ENCODE measurements around the gene DESI1. TPM values are rescaled to one million over a fixed set of nuclear protein-coding genes. Genes with fewer than 3 reads are reported as not detected.

Gene DESI1
- total RNA-seq, 1 donor from 2014 or later = 26.1 TPM

DNA sequence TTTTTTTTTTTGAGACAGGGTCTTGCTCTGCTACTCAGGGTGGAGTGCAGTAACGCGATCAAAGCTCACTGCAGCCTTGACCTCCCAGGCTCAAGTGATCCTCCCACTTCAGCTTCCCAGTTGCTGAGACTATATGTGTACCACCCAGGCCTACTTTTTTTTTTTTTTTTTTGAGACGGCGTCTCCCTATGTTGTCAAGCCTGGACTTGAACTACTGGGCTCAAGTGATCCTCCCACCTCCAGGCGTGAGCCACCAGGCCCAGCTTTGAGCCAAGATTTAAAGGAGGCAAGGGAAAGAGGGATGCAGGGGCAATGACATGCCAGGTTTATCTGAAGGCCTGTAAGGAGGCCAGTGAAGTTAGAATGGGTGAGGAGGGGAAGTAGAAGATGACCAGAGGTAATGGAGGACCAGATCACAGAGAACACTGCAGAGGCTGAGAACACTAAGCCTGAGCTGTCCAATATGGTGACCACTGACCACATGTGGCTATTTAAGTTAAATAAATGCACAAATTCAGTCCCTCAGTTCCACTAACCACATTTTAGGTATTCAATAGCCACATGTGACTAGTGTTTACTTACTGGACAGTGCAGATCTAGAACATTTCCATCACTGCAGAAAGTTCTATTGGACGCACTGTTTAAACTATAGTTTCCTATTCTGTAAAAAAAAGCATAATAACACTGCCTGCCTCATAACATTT, 8.1 kb downstream of the DESI1 start:
- Histone ChIP-seq H3K4me1 (peaks cover 3% of the 10 kb centered on the region), H3K36me3 (peaks cover under 1% of the 10 kb centered on the region), H3K4me3 (no peak overlapping the region), H3K9me3 (no peaks in the 10 kb centered on the region), H3K27me3 (ENCODE audit: low read depth) (no peaks in the 10 kb centered on the region), H3K27ac (no peak overlapping the region)
- DNase-seq (no peak), ATAC-seq (no peak)
- TF ChIP-seq, protein P1, sequence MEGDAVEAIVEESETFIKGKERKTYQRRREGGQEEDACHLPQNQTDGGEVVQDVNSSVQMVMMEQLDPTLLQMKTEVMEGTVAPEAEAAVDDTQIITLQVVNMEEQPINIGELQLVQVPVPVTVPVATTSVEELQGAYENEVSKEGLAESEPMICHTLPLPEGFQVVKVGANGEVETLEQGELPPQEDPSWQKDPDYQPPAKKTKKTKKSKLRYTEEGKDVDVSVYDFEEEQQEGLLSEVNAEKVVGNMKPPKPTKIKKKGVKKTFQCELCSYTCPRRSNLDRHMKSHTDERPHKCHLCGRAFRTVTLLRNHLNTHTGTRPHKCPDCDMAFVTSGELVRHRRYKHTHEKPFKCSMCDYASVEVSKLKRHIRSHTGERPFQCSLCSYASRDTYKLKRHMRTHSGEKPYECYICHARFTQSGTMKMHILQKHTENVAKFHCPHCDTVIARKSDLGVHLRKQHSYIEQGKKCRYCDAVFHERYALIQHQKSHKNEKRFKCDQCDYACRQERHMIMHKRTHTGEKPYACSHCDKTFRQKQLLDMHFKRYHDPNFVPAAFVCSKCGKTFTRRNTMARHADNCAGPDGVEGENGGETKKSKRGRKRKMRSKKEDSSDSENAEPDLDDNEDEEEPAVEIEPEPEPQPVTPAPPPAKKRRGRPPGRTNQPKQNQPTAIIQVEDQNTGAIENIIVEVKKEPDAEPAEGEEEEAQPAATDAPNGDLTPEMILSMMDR (IDR thresholded peaks at IDR 0.05) = no peak
- intact Hi-C loops (cut with DNase I) = no loop called here

DNA sequence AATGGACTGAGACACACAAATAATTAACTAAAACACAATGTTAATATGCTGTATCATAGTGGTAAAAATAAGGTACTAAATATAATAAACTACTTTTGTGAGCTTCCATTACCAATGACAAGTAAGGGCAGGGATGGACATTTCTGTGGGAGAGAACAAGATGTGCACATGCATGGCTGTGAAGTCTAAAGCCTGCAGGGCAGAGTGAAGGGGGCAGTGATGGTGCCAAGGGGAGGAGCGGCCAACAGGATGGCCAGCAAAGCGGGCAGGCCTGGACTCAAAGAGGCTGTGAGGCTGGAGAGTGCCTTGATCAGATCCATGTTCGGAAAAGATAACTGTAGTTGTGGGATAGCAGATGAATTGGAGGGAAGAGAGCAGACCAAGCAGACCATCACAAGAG, 12.5 kb downstream of the DESI1 start:
- peak in 1 of 2 donors; percentile 19 for ATAC-seq

DNA sequence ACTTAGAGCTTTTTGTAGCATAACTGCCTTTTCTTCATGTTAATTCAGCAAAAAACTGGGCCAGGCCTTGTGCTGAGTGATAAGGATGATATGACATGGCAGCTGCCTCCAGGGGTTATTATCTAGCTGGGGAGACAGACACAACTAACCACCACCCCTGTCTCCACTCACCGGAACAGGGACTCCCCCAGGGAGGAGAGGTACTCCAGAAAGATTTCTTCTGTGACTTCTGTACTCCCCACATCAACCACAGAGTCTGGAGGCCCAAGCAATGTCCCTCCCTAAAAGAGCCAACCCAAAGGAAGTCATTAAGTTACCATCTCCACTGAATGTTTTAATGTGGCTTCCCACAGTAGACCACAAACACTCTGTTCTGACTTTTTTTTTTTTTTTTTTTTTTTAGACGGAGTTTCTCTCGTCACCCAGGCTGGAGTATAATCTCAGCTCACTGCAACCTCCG, 16.9 kb downstream of the DESI1 start:
- intact Hi-C loops (cut with DNase I) = no loop called here
- ATAC-seq = peak in 1 of 2 donors; percentile 17

More for the DNA sequence above, 12.5 kb downstream of the DESI1 start:
- DNase-seq = no peak
- intact Hi-C loops (cut with DNase I) = no loop called here
- H3K27ac ChIP-seq = no peak overlapping the region
- no peaks in the 10 kb centered on the region for H3K4me1 ChIP-seq
- no peak overlapping the region for H3K4me3 ChIP-seq
- TF ChIP-seq, protein P1 (IDR thresholded peaks at IDR 0.05) = no peak
- no peaks in the 10 kb centered on the region for H3K9me3 ChIP-seq
- no peaks in the 10 kb centered on the region for H3K27me3 ChIP-seq (ENCODE audit: low read depth)
- H3K36me3 ChIP-seq = peaks cover 43% of the 10 kb centered on the region

DNA sequence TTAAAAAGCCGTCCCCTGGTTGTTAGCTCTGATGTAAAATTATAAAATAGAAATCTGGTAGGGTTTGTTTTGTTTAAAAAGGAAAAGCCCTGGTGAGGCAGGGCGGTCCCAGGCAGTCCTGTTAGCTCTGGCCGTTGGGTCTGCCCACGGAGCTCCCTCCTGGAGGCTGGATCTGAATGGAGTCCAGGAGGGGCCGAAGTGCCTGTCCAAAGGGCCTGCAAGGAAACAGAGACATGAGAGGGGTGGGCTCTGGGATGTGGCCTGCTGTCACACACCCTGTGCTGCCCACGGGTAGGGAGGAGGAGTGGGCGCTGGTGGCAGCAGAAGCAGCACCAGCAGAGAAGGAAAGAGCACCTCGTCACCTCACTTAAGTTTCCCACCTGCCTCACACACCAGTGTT, 19.9 kb downstream of the DESI1 start:
- H3K36me3 ChIP-seq = peaks cover 70% of the 10 kb centered on the region
- no peak for DNase-seq
- TF ChIP-seq, protein P1 (IDR thresholded peaks at IDR 0.05) = no peak
- no peaks in the 10 kb centered on the region for H3K9me3 ChIP-seq
- H3K4me3 ChIP-seq = no peak overlapping the region
- no peak for ATAC-seq
- H3K27ac ChIP-seq = no peak overlapping the region
- peaks cover 11% of the 10 kb centered on the region for H3K4me1 ChIP-seq
- no peaks in the 10 kb centered on the region for H3K27me3 ChIP-seq (ENCODE audit: low read depth)
- intact Hi-C loops (cut with DNase I) = no loop called here

More for the DNA sequence above, 16.9 kb downstream of the DESI1 start:
- peaks cover 80% of the 10 kb centered on the region for H3K36me3 ChIP-seq
- no peak overlapping the region for H3K27ac ChIP-seq
- no peaks in the 10 kb centered on the region for H3K4me1 ChIP-seq
- no peak for DNase-seq
- no peak overlapping the region for H3K4me3 ChIP-seq
- TF ChIP-seq, protein P1 (IDR thresholded peaks at IDR 0.05) = no peak
- no peaks in the 10 kb centered on the region for H3K9me3 ChIP-seq
- H3K27me3 ChIP-seq (ENCODE audit: low read depth) = no peaks in the 10 kb centered on the region

DNA sequence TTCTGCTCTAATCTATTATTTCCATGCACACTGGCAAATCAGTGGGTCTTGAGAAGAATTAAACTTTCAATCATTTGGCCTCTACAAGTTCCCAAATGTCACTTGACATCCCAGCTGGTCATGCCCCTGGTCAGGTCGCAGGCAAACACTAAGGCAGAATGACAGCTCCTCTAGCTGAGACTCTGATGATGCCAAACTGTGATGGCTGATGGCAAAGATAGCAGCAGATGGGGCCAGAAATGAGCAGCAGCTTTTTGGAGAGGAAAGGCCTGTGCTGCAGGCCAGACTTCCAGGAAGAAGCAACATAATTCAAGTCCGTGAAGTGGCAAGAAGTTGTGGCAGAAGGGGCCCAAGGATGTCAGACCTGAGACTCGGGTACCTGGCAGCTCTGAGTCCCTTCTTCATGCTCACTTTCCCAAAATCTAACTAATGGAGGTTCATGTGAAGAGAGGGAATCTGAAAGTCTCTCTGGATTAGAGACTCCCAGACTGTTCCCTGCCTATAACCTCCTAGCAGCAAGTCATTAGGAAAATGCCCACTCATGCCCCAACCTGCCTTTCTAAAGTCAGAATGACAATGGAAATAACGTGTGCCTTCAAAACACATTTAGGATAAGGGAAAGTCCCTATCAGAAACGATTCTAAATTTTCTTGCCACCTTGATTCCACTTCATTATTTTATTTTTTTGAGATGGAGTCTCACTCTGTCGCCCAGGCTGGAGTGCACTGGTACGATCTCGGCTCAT, 21.8 kb downstream of the DESI1 start:
- TF ChIP-seq, protein P1 (IDR thresholded peaks at IDR 0.05) = no peak
- H3K36me3 ChIP-seq = peaks cover 51% of the 10 kb centered on the region
- H3K9me3 ChIP-seq = no peaks in the 10 kb centered on the region
- DNase-seq (no peak), ATAC-seq (no peak)
- no peak overlapping the region for H3K4me3 ChIP-seq
- peaks cover 11% of the 10 kb centered on the region for H3K4me1 ChIP-seq
- intact Hi-C loops (cut with DNase I) = loop anchor here (10.0 kb wide), 1 partner anchor 54 kb away; the partner anchor contains the start of gene POLR3H
- no peak overlapping the region for H3K27ac ChIP-seq
- no peaks in the 10 kb centered on the region for H3K27me3 ChIP-seq (ENCODE audit: low read depth)
